Fibroblast of gingiva (primary cell): Measurements from ENCODE around the gene RCOR1.
"Not testable (repeated sequence)": the region's sequence is repeated elsewhere in the genome, so short reads cannot be mapped to it uniquely, and the experiment has no call there.

Source experiments
- DNase-seq: peaks from one replicate; pipeline ENCODE4 v3.0.0-alpha.2; 2011; ENCODE audit warnings: low read depth

The RCOR1 gene

GRCh38 chr14:102571043-102571442, 21.4 kb upstream of the RCOR1 start:
- DNase-seq: no peak

- no peak for DNase-seq
Measured at GRCh38 chr14:102571478-102572042, 20.9 kb upstream of the RCOR1 start.

- DNase-seq: not testable (repeated sequence)
Measured at GRCh38 chr14:102573161-102573560, 19.3 kb upstream of the RCOR1 start.

- DNase-seq: no peak
Measured at GRCh38 chr14:102573591-102574046, 18.8 kb upstream of the RCOR1 start.

GRCh38 chr14:102574281-102575159, 17.9 kb upstream of the RCOR1 start:
- DNase-seq: no peak

GRCh38 chr14:102575160-102575845, 17.1 kb upstream of the RCOR1 start:
- DNase-seq: no peak

GRCh38 chr14:102575846-102576428, 16.5 kb upstream of the RCOR1 start:
- not testable (repeated sequence) for DNase-seq

- no peak for DNase-seq
Measured at GRCh38 chr14:102578821-102579220, 13.6 kb upstream of the RCOR1 start.

- peak; percentile 78 for DNase-seq
Measured at GRCh38 chr14:102579696-102580549, 12.5 kb upstream of the RCOR1 start.

- no peak for DNase-seq
Measured at GRCh38 chr14:102580550-102581110, 11.8 kb upstream of the RCOR1 start.

- DNase-seq: no peak
Measured at GRCh38 chr14:102581193-102581592, 11.3 kb upstream of the RCOR1 start.

- DNase-seq: no peak
Measured at GRCh38 chr14:102583726-102584125, 8.7 kb upstream of the RCOR1 start.

GRCh38 chr14:102584871-102585869, 7.3 kb upstream of the RCOR1 start:
- no peak for DNase-seq

- peak; percentile 81 for DNase-seq
Measured at GRCh38 chr14:102586420-102587104, 5.9 kb upstream of the RCOR1 start.

GRCh38 chr14:102588821-102589220, 3.6 kb upstream of the RCOR1 start:
- DNase-seq: no peak

GRCh38 chr14:102589761-102590290, 2.6 kb upstream of the RCOR1 start:
- no peak for DNase-seq

GRCh38 chr14:102590667-102591099, 1.8 kb upstream of the RCOR1 start:
- DNase-seq: peak; percentile 60

- no peak for DNase-seq
Measured at GRCh38 chr14:102591372-102591943, 991 bp upstream of the RCOR1 start.

- DNase-seq: no peak
Measured at GRCh38 chr14:102592763-102593060, 263 bp downstream of the RCOR1 start.
